Bone marrow (tissue), 2 donors: ENCODE data around the gene HTRA2.
A peak's percentile ranks its signal among the peaks of the same experiment; 100 is the strongest.
"Not testable (repeated sequence)": the region's sequence is repeated elsewhere in the genome, so short reads cannot be mapped to it uniquely, and the experiment has no call there.

ENCODE experiments used
- DNase-seq, 2 donors: peaks; one replicate each; lab custom pipeline; 2025; lab: John Stamatoyannopoulos, UW

HTRA2 gene

GRCh38 chr2:74529357-74530238 is at the start of gene HTRA2, which contains the start of gene AUP1:
TSS of gene HTRA2 (plus strand) at chr2:74529933. CDS start at chr2:74530007, 74 bp downstream.
TSS of gene AUP1 (minus strand) at chr2:74529706. CDS start at chr2:74529629, 77 bp downstream.
- DNase-seq: peak; percentile 25 to 81

GRCh38 chr2:74481431-74481830 is 48.3 kb upstream of the HTRA2 start:
- DNase-seq: no peak

GRCh38 chr2:74481961-74482800 is 47.6 kb upstream of the HTRA2 start:
- DNase-seq: peak; percentile 63 to 81

GRCh38 chr2:74482801-74483674 is 46.7 kb upstream of the HTRA2 start, which contains the start of the genes CCDC142 and TTC31:
TSS of gene CCDC142 (minus strand) at chr2:74482998. CDS start at chr2:74482837, 161 bp downstream.
TSS of gene TTC31 (plus strand) at chr2:74483081. CDS start at chr2:74483096, 15 bp downstream.
- peak; percentile 84 to 99 for DNase-seq

GRCh38 chr2:74483675-74484164 is 46.0 kb upstream of the HTRA2 start:
- DNase-seq: not testable (repeated sequence)

- DNase-seq: no peak
Measured at GRCh38 chr2:74486141-74486540, 43.6 kb upstream of the HTRA2 start.

- no peak for DNase-seq
Measured at GRCh38 chr2:74488643-74489481, 40.9 kb upstream of the HTRA2 start.

GRCh38 chr2:74489906-74490305 is 39.8 kb upstream of the HTRA2 start:
- no peak for DNase-seq

- no peak for DNase-seq
Measured at GRCh38 chr2:74491648-74492544, 37.8 kb upstream of the HTRA2 start.

GRCh38 chr2:74493546-74493945 is 36.2 kb upstream of the HTRA2 start:
- DNase-seq: no peak

GRCh38 chr2:74495440-74495839 is 34.3 kb upstream of the HTRA2 start:
- no peak for DNase-seq

GRCh38 chr2:74496997-74497776 is 32.5 kb upstream of the HTRA2 start:
- no peak for DNase-seq

- DNase-seq: no peak
Measured at GRCh38 chr2:74497777-74498499, 31.8 kb upstream of the HTRA2 start.

GRCh38 chr2:74498500-74499266 is 31.1 kb upstream of the HTRA2 start:
- DNase-seq: peak; percentile 21 to 43

- no peak for DNase-seq
Measured at GRCh38 chr2:74499267-74499939, 30.3 kb upstream of the HTRA2 start, which contains the start of gene LBX2. TSS of gene LBX2 (minus strand) at chr2:74499603. CDS start at chr2:74499537, 66 bp downstream.

- no peak for DNase-seq
Measured at GRCh38 chr2:74499940-74500577, 29.7 kb upstream of the HTRA2 start.
